GM12878 (cell line): ENCODE measurements around the gene PRMT2. TPM values are rescaled to one million over a fixed set of nuclear protein-coding genes. Genes with fewer than 3 reads are reported as not detected.

Experiments used
- BCL11A ChIP-seq: IDR thresholded peaks from 2 replicates; pipeline ENCODE4 v1.6.1; 2011; ENCODE audit warnings: low read depth, low read length
- CHD1 ChIP-seq: IDR thresholded peaks from 2 replicates; pipeline ENCODE4 v1.6.1; 2012; ENCODE audit warnings: low read depth, low read length, improper control_type of control experiment
- FOS ChIP-seq: IDR thresholded peaks from 3 replicates; pipeline ENCODE4 v1.6.1; 2011; ENCODE audit warnings: borderline replicate concordance; ENCODE audit not compliant: insufficient read length; ENCODE audit errors: extremely low read depth
- FOXK2 ChIP-seq: fragments of 450-650 bp; IDR thresholded peaks from 2 replicates; pipeline ENCODE4 v1.6.1; 2017; ENCODE audit warnings: mild to moderate bottlenecking, moderate library complexity
- HDGF ChIP-seq: fragments of 450-650 bp; IDR thresholded peaks from 2 replicates; pipeline ENCODE4 v1.6.1; 2016; ENCODE audit warnings: antibody characterized with exemption
- NFIC ChIP-seq: IDR thresholded peaks from 2 replicates; pipeline ENCODE4 v1.6.1; 2012; ENCODE audit warnings: low read depth, mild to moderate bottlenecking, inconsistent platforms, low read length, moderate library complexity
- NRF1 ChIP-seq: conservative IDR thresholded peaks from 2 replicates; pipeline ENCODE4 v1.6.1; 2011; ENCODE audit warnings: mild to moderate bottlenecking, low read depth, low read length, improper control_type of control experiment
- SMAD5 ChIP-seq: IDR thresholded peaks from 2 replicates; pipeline ENCODE4 v1.6.1; 2016; ENCODE audit warnings: antibody characterized with exemption, low read depth
- SPI1 ChIP-seq: IDR thresholded peaks from 2 replicates; pipeline ENCODE4 v1.6.1; 2011; ENCODE audit warnings: low read depth, mild to moderate bottlenecking, low read length, moderate library complexity, borderline replicate concordance; ENCODE audit not compliant: insufficient read depth
- STAT3 ChIP-seq: IDR thresholded peaks from 2 replicates; pipeline ENCODE4 v1.6.1; 2011; ENCODE audit warnings: low read depth, low read length, improper control_type of control experiment
- USF1 ChIP-seq: IDR thresholded peaks from 2 replicates; pipeline ENCODE4 v1.6.1; 2011; ENCODE audit warnings: borderline replicate concordance, low read depth, mild to moderate bottlenecking, moderate library complexity, mixed read lengths, low read length; ENCODE audit not compliant: insufficient read depth; ENCODE audit errors: extremely low read length
- polyA plus RNA-seq, 11 experiments: library from polyadenylated mRNA; depleted of rRNA in 4 of 11; unstranded in 6 of 11; stranded (reverse) in 5 of 11; fragments of >200 nt; fragmentation: Nextera tagmentation in 4 of 11; fragmentation: Illumina TruSeq in 1 of 11; extraction: Ambion mirVana in 4 of 11; extraction: Trizol in 1 of 11; gene quantifications; 1 replicate in 1 of 11; 2 replicates in 10 of 11; pipeline versions ENCODE4 v1.2.1 to v1.2.3, GENCODE V29; 2011 to 2016; ENCODE audit warnings: inconsistent platforms in 2 of 11, missing spikeins in 2 of 11, low read depth in 1 of 11
- total RNA-seq, 4 experiments: library from RNA; depleted of rRNA in 3 of 4; stranded (reverse); fragments of >200 nt in 3 of 4; fragmentation: Illumina TruSeq in 1 of 4; extraction: Trizol in 1 of 4; gene quantifications; 2 replicates each; pipeline versions ENCODE4 v1.2.1 to v1.2.3, GENCODE V29; 2013 to 2021
- TF ChIP-seq, protein P1 (sequence below): IDR thresholded peaks from 2 replicates; pipeline ENCODE4 v1.6.1; 2011; ENCODE audit warnings: low read depth, mild to moderate bottlenecking, low read length, moderate library complexity, borderline replicate concordance; ENCODE audit errors: extremely low read depth
- TF ChIP-seq, protein P2 (sequence below): IDR thresholded peaks from 2 replicates; pipeline ENCODE4 v1.6.1; 2012; ENCODE audit warnings: improper control_type of control experiment, low read depth, low read length; ENCODE audit not compliant: insufficient replicate concordance
- TF ChIP-seq, protein P3 (sequence below): IDR thresholded peaks from 2 replicates; pipeline ENCODE4 v1.6.1; 2012; ENCODE audit warnings: low read length, inconsistent platforms

The PRMT2 gene
- total and polyA plus RNA-seq, 10 of the 15 experiments (the other 5 are each of a cell fraction or from before 2014, with no cell fraction given): 16.1 to 48.6 (median 36.2) TPM

GRCh38 chr21:46637952-46638746, 2.7 kb downstream of the PRMT2 start (continued):
- TF ChIP-seq, protein P1, sequence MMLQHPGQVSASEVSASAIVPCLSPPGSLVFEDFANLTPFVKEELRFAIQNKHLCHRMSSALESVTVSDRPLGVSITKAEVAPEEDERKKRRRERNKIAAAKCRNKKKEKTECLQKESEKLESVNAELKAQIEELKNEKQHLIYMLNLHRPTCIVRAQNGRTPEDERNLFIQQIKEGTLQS: no peak
- TF ChIP-seq FOS (no peak), NRF1 (no peak), SPI1 (no peak), STAT3 (no peak), SMAD5 (no peak), HDGF (no peak), CHD1 (no peak), USF1 (no peak), NFIC (no peak), BCL11A (peak; percentile 46; the same call in 1 of the 2 replicates), FOXK2 (no peak)
- TF ChIP-seq, protein P2, sequence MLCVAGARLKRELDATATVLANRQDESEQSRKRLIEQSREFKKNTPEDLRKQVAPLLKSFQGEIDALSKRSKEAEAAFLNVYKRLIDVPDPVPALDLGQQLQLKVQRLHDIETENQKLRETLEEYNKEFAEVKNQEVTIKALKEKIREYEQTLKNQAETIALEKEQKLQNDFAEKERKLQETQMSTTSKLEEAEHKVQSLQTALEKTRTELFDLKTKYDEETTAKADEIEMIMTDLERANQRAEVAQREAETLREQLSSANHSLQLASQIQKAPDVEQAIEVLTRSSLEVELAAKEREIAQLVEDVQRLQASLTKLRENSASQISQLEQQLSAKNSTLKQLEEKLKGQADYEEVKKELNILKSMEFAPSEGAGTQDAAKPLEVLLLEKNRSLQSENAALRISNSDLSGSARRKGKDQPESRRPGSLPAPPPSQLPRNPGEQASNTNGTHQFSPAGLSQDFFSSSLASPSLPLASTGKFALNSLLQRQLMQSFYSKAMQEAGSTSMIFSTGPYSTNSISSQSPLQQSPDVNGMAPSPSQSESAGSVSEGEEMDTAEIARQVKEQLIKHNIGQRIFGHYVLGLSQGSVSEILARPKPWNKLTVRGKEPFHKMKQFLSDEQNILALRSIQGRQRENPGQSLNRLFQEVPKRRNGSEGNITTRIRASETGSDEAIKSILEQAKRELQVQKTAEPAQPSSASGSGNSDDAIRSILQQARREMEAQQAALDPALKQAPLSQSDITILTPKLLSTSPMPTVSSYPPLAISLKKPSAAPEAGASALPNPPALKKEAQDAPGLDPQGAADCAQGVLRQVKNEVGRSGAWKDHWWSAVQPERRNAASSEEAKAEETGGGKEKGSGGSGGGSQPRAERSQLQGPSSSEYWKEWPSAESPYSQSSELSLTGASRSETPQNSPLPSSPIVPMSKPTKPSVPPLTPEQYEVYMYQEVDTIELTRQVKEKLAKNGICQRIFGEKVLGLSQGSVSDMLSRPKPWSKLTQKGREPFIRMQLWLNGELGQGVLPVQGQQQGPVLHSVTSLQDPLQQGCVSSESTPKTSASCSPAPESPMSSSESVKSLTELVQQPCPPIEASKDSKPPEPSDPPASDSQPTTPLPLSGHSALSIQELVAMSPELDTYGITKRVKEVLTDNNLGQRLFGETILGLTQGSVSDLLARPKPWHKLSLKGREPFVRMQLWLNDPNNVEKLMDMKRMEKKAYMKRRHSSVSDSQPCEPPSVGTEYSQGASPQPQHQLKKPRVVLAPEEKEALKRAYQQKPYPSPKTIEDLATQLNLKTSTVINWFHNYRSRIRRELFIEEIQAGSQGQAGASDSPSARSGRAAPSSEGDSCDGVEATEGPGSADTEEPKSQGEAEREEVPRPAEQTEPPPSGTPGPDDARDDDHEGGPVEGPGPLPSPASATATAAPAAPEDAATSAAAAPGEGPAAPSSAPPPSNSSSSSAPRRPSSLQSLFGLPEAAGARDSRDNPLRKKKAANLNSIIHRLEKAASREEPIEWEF: no peak
- TF ChIP-seq, protein P3, sequence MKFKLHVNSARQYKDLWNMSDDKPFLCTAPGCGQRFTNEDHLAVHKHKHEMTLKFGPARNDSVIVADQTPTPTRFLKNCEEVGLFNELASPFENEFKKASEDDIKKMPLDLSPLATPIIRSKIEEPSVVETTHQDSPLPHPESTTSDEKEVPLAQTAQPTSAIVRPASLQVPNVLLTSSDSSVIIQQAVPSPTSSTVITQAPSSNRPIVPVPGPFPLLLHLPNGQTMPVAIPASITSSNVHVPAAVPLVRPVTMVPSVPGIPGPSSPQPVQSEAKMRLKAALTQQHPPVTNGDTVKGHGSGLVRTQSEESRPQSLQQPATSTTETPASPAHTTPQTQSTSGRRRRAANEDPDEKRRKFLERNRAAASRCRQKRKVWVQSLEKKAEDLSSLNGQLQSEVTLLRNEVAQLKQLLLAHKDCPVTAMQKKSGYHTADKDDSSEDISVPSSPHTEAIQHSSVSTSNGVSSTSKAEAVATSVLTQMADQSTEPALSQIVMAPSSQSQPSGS: no peak
